C4-2B (cell line): ENCODE data around the gene KHDC4.
"Not testable (repeated sequence)": the region's sequence is repeated elsewhere in the genome, so short reads cannot be mapped to it uniquely, and the experiment has no call there.

Source experiments
- H3K27ac ChIP-seq: fragments of 450-650 bp; 2 replicates; pipeline ENCODE4 v1.5.1; 2017
- ZFX ChIP-seq: fragments of 450-650 bp; IDR thresholded peaks from 2 replicates; pipeline ENCODE4 v1.6.1; 2017
- TF ChIP-seq, protein P1 (sequence below): fragments of 450-650 bp; conservative IDR thresholded peaks from 2 replicates; pipeline ENCODE4 v1.5.1; 2017; ENCODE audit warnings: mild to moderate bottlenecking

Gene KHDC4

DNA sequence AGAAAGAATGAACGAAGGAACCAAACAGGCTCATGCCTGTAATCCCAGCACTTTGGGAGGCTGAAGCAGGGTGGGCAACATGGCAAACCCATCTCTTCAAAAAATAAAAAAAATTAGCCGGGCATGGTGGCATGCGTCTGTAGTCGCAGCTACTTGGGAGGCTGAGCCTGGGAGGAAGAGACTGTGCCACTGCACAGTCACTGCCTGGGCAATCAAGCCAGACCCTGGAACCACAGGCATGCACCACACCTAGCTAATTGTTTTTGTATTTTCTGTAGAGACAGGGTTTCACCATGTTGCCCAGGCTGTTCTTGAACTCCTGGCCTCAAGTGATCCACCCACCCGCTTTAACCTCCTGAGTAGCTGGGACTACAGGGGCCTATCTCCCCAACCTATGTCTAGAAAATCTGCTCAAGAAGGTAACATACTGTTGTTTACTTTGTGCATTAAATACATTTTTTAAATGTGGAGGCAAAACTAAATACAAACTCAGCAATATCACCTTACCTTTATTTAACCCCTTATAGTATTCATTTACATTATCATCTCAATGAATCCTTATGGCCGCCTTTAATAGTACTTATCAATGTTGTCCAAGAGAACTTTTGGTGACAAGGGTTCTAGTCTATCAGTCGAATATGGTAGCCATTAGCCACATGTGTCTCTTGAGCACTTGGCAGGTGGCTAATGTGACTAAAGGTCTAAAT, 2.7 kb downstream of the KHDC4 start:
- no peak overlapping the region for H3K27ac ChIP-seq
- TF ChIP-seq, protein P1, sequence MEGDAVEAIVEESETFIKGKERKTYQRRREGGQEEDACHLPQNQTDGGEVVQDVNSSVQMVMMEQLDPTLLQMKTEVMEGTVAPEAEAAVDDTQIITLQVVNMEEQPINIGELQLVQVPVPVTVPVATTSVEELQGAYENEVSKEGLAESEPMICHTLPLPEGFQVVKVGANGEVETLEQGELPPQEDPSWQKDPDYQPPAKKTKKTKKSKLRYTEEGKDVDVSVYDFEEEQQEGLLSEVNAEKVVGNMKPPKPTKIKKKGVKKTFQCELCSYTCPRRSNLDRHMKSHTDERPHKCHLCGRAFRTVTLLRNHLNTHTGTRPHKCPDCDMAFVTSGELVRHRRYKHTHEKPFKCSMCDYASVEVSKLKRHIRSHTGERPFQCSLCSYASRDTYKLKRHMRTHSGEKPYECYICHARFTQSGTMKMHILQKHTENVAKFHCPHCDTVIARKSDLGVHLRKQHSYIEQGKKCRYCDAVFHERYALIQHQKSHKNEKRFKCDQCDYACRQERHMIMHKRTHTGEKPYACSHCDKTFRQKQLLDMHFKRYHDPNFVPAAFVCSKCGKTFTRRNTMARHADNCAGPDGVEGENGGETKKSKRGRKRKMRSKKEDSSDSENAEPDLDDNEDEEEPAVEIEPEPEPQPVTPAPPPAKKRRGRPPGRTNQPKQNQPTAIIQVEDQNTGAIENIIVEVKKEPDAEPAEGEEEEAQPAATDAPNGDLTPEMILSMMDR = no peak
- TF ChIP-seq ZFX = no peak

DNA sequence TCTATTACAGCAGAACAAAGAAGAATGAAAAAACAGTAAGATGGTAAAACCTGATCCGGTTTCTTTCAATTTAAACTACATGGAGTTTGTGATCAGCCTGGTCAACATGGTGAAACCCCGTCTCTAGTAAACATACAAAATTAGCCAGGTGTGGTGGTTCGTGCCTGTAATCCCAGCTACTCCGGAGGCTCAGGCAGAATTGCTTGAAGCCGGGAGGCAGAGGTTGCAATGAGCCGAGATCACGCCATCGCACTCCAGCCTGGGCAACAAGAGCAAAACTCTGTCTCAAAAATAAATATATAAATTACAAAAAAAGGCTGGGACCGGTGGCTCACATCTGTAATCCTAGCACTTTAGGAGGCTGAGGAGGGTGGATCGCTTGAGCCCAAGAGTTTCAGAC, 3.5 kb downstream of the KHDC4 start:
- not testable (repeated sequence) for H3K27ac ChIP-seq

DNA sequence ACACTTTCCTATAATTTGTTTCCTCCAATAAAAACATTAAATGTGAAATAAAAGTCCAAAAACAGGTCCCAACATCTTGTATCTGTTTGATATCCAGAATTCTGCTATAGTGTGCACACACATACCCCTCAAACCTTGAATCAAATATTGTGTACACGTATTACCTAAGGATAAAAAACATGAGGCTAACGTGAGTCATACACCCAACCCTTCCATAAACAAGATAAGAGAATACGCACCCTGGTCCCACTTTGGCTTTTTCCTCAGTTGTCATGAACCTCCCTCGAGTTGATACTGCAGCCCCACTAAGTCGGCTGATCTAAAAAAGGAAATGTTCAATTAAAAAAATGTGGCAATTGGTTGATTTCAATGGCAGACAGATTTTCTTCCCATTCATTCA, 5.2 kb downstream of the KHDC4 start:
- no peak for TF ChIP-seq ZFX
- TF ChIP-seq, protein P1 = no peak

DNA sequence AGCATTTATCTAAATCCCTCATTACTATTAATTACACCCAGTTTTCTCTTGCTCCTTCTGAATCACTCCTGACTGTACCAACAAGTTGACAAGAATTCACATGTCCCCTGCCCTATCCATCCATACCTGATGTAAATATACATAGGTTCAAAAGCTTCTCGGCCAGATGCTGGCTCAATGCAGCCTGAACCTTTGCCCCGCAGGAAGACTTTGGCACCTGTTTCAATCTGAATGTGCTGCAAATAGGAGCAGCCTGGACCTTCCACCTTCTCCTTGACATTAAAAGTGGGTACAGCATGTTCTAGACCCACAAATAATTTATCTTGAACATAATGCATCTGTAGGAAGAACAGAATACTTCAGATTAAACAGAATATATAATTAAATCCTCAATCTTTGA, 8.7 kb downstream of the KHDC4 start:
- TF ChIP-seq, protein P1 = no peak
- no peak overlapping the region for H3K27ac ChIP-seq

More for the DNA sequence above, 5.2 kb downstream of the KHDC4 start:
- no peak overlapping the region for H3K27ac ChIP-seq

DNA sequence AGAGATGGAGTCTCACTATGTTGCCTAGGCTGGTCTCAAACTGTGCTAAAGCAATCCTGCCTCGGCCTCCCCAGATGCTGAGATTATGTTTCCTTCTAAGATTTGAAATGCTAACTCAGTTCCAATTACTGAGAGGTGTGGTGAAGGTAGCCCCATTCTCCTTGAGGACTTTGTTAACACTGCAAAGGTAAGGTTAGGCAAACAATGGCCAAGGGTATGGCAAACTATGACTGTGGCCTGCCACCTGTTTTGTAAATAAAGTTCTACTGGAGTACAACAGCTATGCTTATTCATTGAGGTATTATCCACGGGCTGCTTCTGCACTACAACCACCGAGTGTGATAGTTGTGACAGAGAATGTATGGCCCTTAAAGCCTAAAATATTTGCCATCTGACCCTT, 13.5 kb downstream of the KHDC4 start:
- H3K27ac ChIP-seq = no peak overlapping the region
- no peak for TF ChIP-seq ZFX
- TF ChIP-seq, protein P1 = no peak

DNA sequence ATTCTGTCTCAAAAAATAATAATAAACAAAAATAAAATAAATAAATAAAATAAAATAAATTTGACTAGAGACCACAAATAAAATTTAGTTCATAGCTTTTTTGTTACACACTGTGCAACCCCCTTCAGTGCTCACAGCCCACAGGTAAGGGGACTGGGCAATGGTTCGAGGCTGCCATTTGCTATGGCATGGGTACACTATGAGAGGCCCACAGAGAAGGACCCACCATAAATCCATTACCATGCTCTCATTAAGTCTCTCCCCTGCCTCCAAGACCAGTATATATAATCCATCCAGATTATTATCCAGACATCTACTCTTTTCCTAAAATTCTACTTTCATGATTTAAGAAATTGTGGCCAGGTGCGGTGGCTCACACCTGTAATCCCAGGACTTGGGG, 14.4 kb downstream of the KHDC4 start:
- no peak overlapping the region for H3K27ac ChIP-seq
- TF ChIP-seq, protein P1 = no peak
- TF ChIP-seq ZFX = no peak

DNA sequence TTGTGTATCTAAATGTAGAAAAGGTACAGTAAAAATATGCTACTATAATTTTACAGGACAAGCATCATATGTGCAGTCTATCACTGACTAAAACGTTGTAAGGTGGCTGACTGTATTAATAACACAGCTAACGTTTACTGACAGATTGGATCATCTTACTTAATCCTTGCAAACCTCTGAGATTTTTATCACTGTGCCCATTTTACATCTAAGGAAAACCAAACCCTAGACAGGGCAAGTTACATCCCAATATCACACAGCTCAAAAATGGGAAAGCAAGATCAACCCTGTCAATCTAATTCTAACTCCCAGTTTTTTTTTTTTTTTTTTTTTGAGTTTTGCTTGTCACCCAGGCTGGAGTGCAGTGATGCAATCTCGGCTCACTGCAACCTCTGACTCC, 15.6 kb downstream of the KHDC4 start:
- no peak for TF ChIP-seq ZFX
- TF ChIP-seq, protein P1 = no peak
- no peak overlapping the region for H3K27ac ChIP-seq
